GM06990 (cell line): Measurements from ENCODE around the gene TDRD1.

Source experiments
- DNase-seq: peaks from one replicate; pipeline ENCODE4 v3.0.0-alpha.2; 2011; ENCODE audit not compliant: insufficient read length; ENCODE audit errors: extremely low read depth
- H3K27me3 ChIP-seq: replicated peaks from 2 replicates; pipeline ENCODE4 v1.6.0; 2011; ENCODE audit warnings: low read length; ENCODE audit not compliant: control insufficient read depth, insufficient read depth
- H3K36me3 ChIP-seq: 2 replicates; pipeline ENCODE4 v1.5.1; 2011; ENCODE audit warnings: low read length; ENCODE audit not compliant: control insufficient read depth, insufficient read depth
- H3K4me3 ChIP-seq: replicated peaks from 2 replicates; pipeline ENCODE4 v1.5.1; 2011; ENCODE audit warnings: low read depth, mild to moderate bottlenecking, control low read depth, low read length
- CTCF ChIP-seq: IDR thresholded peaks from 2 replicates; pipeline ENCODE4 v1.5.1; 2011; ENCODE audit warnings: low read length, control low read depth, mild to moderate bottlenecking, inconsistent platforms; ENCODE audit not compliant: insufficient read depth, poor library complexity, severe bottlenecking

Gene TDRD1

GRCh38 chr10:114245121-114245791 is 66.1 kb downstream of the TDRD1 start:
- TF ChIP-seq CTCF = no peak
- no peaks in the 10 kb centered on the region for H3K36me3 ChIP-seq
- no peaks in the 10 kb centered on the region; the same call in 1 of the 2 replicates for H3K27me3 ChIP-seq
- H3K4me3 ChIP-seq = no peak overlapping the region
- no peak for DNase-seq

GRCh38 chr10:114246679-114247305 is 67.6 kb downstream of the TDRD1 start:
- Histone ChIP-seq H3K36me3 (no peaks in the 10 kb centered on the region), H3K27me3 (no peaks in the 10 kb centered on the region; the same call in 1 of the 2 replicates), H3K4me3 (no peak overlapping the region)
- no peak for TF ChIP-seq CTCF
- DNase-seq = no peak

GRCh38 chr10:114250236-114250635 is 71.1 kb downstream of the TDRD1 start:
- no peak for TF ChIP-seq CTCF
- H3K4me3 ChIP-seq = no peak overlapping the region

GRCh38 chr10:114250716-114251115 is 71.6 kb downstream of the TDRD1 start:
- no peak overlapping the region for H3K4me3 ChIP-seq
- H3K27me3 ChIP-seq = no peaks in the 10 kb centered on the region; the same call in 1 of the 2 replicates
- TF ChIP-seq CTCF = no peak
- H3K36me3 ChIP-seq = no peaks in the 10 kb centered on the region
- no peak for DNase-seq

More at GRCh38 chr10:114250236-114250635, 71.1 kb downstream of the TDRD1 start:
- Histone ChIP-seq H3K36me3 (no peaks in the 10 kb centered on the region), H3K27me3 (no peaks in the 10 kb centered on the region; the same call in none of the 2 replicates)
- no peak for DNase-seq

- no peak for TF ChIP-seq CTCF
- DNase-seq = no peak
- H3K4me3 ChIP-seq = no peak overlapping the region
- no peaks in the 10 kb centered on the region for H3K36me3 ChIP-seq
- no peaks in the 10 kb centered on the region; the same call in 1 of the 2 replicates for H3K27me3 ChIP-seq
Measured at GRCh38 chr10:114252092-114252491, 72.9 kb downstream of the TDRD1 start.
